Measurements from ENCODE around the gene STAP2. TPM values are rescaled to one million over a fixed set of nuclear protein-coding genes. Genes with fewer than 3 reads are reported as not detected.

STAP2 gene
- total and polyA plus RNA-seq, 9 of the 15 experiments (the other 6 are each of a cell fraction or from before 2014, with no cell fraction given), result 1.2 to 9.8 (median 4.5) TPM

DNA sequence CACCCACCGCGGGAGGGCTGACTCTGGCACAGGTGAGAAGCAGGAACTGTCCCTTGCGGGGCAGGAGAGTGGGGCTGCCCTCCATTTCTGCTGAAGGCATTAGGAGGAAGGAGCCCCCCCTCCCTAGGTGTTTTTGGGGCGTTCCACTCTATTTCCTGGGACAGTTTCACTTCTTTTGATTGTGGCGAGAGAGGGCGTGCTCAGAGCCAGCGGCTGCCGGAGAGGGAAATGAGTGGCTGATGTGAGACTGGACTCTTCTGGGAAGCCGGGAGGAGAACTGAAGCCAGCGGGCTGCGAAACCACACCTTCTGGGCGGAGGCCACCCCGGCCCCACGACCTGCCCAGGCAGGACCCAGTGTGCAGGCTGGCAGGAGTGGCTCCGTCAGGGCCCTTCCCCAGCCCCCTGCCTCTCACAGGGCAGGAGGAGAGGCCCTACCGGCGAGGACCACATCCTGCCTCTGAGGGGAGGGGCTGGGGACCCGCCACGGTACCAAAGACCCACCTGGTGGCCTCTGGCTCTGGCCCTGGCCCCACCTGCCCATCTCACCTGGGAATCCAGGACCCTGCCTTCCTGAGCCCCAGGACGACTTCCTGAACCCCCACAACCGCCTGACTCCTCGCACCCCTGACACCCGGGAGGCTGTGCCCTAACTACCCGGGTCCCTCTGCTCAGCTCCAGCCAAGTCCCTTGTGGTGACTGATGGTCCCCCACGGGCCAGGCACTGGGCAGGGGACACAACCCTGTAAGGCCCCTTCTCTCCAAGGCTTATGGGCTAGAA lies 30.7 kb upstream of the STAP2 start (continued):
- TF ChIP-seq THRAP3 (IDR thresholded peaks at IDR 0.05; ENCODE audit: borderline replicate concordance) (no peak), ARID2 (IDR thresholded peaks at IDR 0.05) (no peak), TBL1XR1 (IDR thresholded peaks at IDR 0.05; ENCODE audit: low read length in 2 of 2) (no peak), CSDE1 (IDR thresholded peaks at IDR 0.05) (no peak)
- TF ChIP-seq, protein P1, sequence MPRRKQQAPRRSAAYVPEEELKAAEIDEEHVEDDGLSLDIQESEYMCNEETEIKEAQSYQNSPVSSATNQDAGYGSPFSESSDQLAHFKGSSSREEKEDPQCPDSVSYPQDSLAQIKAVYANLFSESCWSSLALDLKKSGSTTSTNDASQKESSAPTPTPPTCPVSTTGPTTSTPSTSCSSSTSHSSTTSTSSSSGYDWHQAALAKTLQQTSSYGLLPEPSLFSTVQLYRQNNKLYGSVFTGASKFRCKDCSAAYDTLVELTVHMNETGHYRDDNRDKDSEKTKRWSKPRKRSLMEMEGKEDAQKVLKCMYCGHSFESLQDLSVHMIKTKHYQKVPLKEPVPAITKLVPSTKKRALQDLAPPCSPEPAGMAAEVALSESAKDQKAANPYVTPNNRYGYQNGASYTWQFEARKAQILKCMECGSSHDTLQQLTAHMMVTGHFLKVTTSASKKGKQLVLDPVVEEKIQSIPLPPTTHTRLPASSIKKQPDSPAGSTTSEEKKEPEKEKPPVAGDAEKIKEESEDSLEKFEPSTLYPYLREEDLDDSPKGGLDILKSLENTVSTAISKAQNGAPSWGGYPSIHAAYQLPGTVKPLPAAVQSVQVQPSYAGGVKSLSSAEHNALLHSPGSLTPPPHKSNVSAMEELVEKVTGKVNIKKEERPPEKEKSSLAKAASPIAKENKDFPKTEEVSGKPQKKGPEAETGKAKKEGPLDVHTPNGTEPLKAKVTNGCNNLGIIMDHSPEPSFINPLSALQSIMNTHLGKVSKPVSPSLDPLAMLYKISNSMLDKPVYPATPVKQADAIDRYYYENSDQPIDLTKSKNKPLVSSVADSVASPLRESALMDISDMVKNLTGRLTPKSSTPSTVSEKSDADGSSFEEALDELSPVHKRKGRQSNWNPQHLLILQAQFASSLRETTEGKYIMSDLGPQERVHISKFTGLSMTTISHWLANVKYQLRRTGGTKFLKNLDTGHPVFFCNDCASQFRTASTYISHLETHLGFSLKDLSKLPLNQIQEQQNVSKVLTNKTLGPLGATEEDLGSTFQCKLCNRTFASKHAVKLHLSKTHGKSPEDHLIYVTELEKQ (CRISPR knock-in tag; IDR thresholded peaks at IDR 0.05), result no peak
- TF ChIP-seq, protein P2, sequence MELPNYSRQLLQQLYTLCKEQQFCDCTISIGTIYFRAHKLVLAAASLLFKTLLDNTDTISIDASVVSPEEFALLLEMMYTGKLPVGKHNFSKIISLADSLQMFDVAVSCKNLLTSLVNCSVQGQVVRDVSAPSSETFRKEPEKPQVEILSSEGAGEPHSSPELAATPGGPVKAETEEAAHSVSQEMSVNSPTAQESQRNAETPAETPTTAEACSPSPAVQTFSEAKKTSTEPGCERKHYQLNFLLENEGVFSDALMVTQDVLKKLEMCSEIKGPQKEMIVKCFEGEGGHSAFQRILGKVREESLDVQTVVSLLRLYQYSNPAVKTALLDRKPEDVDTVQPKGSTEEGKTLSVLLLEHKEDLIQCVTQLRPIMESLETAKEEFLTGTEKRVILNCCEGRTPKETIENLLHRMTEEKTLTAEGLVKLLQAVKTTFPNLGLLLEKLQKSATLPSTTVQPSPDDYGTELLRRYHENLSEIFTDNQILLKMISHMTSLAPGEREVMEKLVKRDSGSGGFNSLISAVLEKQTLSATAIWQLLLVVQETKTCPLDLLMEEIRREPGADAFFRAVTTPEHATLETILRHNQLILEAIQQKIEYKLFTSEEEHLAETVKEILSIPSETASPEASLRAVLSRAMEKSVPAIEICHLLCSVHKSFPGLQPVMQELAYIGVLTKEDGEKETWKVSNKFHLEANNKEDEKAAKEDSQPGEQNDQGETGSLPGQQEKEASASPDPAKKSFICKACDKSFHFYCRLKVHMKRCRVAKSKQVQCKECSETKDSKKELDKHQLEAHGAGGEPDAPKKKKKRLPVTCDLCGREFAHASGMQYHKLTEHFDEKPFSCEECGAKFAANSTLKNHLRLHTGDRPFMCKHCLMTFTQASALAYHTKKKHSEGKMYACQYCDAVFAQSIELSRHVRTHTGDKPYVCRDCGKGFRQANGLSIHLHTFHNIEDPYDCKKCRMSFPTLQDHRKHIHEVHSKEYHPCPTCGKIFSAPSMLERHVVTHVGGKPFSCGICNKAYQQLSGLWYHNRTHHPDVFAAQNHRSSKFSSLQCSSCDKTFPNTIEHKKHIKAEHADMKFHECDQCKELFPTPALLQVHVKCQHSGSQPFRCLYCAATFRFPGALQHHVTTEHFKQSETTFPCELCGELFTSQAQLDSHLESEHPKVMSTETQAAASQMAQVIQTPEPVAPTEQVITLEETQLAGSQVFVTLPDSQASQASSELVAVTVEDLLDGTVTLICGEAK (IDR thresholded peaks at IDR 0.05), result no peak
- TF ChIP-seq, protein P2 (CRISPR knock-in tag; IDR thresholded peaks at IDR 0.05), result no peak
